Prostate gland (tissue), 2 donors: ENCODE results near the gene ZMYND11.

Experiments used
- POLR2A ChIP-seq: fragments of 450-650 bp; IDR thresholded peaks from one replicate; pipeline ENCODE4 v1.6.1; 2016; ENCODE audit warnings: antibody characterized with exemption, mild to moderate bottlenecking
- TF ChIP-seq, protein P1 (sequence below), 4 experiments: fragments of 200-600 bp in 2 of 4; fragments of 450-650 bp in 2 of 4; sonication (generic) in 2 of 4; IDR thresholded peaks; 1 replicate in 3 of 4; 2 replicates in 1 of 4; pipeline ENCODE4 v1.5.1; 2016 to 2019; ENCODE audit warnings: antibody characterized with exemption in 4 of 4, mild to moderate bottlenecking in 2 of 4, moderate library complexity in 2 of 4

DNA sequence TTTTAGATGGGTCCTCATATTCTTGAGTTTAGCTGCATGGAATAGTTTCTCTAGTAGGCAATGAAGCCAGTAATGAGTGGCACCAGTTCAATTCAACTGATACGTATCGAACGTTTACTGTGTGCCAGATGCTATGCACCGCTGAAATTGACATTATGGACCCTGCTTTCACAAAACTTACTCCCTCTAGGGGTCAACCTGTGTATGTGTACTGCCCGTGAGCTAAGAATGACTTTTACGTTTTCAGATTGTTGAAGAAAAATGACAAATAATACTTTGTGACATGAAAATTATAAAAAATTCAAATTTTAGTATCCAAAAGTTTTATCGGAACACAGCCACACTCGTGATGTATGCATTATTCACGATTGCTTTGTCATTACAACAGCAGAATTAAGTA, 95.5 kb downstream of the ZMYND11 start:
- no peak for TF ChIP-seq POLR2A
- TF ChIP-seq, protein P1, sequence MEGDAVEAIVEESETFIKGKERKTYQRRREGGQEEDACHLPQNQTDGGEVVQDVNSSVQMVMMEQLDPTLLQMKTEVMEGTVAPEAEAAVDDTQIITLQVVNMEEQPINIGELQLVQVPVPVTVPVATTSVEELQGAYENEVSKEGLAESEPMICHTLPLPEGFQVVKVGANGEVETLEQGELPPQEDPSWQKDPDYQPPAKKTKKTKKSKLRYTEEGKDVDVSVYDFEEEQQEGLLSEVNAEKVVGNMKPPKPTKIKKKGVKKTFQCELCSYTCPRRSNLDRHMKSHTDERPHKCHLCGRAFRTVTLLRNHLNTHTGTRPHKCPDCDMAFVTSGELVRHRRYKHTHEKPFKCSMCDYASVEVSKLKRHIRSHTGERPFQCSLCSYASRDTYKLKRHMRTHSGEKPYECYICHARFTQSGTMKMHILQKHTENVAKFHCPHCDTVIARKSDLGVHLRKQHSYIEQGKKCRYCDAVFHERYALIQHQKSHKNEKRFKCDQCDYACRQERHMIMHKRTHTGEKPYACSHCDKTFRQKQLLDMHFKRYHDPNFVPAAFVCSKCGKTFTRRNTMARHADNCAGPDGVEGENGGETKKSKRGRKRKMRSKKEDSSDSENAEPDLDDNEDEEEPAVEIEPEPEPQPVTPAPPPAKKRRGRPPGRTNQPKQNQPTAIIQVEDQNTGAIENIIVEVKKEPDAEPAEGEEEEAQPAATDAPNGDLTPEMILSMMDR (IDR thresholded peaks at IDR 0.05) = no peak
